Tibial nerve (tissue), 4 donors: ENCODE measurements around the gene AFMID. TPM values are rescaled to one million over a fixed set of nuclear protein-coding genes. Genes with fewer than 3 reads are reported as not detected.

Experiments used
- DNase-seq, 2 donors: peaks; one replicate each; pipeline ENCODE4 v3.0.0-alpha.2; 2019; ENCODE audit warnings: low spot score in 2 of 2
- H3K27ac ChIP-seq, 4 donors: fragments of 200-600 bp; sonication (generic) in 3 of 4; one replicate each; pipeline ENCODE4 v1.5.1; 2017 to 2019; ENCODE audit warnings: mild to moderate bottlenecking in 1 of 4
- H3K27me3 ChIP-seq, 2 donors: fragments of 200-600 bp; sonication (generic) in 1 of 2; one replicate each; pipeline versions ENCODE4 v1.5.1 to v1.6.0; 2017 to 2019
- H3K36me3 ChIP-seq, 3 donors: fragments of 200-600 bp; sonication (generic); one replicate each; pipeline ENCODE4 v1.5.1; 2018 to 2019
- H3K4me1 ChIP-seq, 4 donors: fragments of 200-600 bp; sonication (generic) in 3 of 4; one replicate each; pipeline ENCODE4 v1.5.1; 2017 to 2019
- H3K4me3 ChIP-seq, 4 donors: fragments of 200-600 bp; sonication (generic) in 3 of 4; one replicate each; pipeline ENCODE4 v1.5.1; 2017 to 2019; ENCODE audit warnings: mild to moderate bottlenecking in 1 of 4, moderate library complexity in 1 of 4
- H3K9me3 ChIP-seq, 4 donors: fragments of 200-600 bp; sonication (generic) in 3 of 4; one replicate each; pipeline ENCODE4 v1.5.1; 2017 to 2019
- CTCF ChIP-seq, 5 experiments: fragments of 200-600 bp in 3 of 5; fragments of 450-650 bp in 2 of 5; sonication (generic) in 3 of 5; IDR thresholded peaks; one replicate each; pipeline ENCODE4 v1.5.1; 2016 to 2019; ENCODE audit warnings: antibody characterized with exemption in 5 of 5, mild to moderate bottlenecking in 3 of 5, moderate library complexity in 2 of 5
- EP300 ChIP-seq, 2 donors: sonication (generic); formaldehyde crosslinking; IDR thresholded peaks; one replicate each; pipeline ENCODE4 v1.6.1; 2017; ENCODE audit warnings: antibody characterized with exemption in 2 of 2, mild to moderate bottlenecking in 1 of 2
- POLR2A ChIP-seq, 2 donors: fragments of 450-650 bp; IDR thresholded peaks; one replicate each; pipeline ENCODE4 v1.6.1; 2017; ENCODE audit warnings: antibody characterized with exemption in 2 of 2, mild to moderate bottlenecking in 2 of 2, moderate library complexity in 2 of 2
- WGBS, 2 donors: methylation state at CpG; one replicate each; pipeline ENCODE4 v1.1.5; 2018; 5-methylcytosine and 5-hydroxymethylcytosine counted together
- total RNA-seq, 4 donors: library from RNA; depleted of rRNA; stranded (reverse); fragments of >200 nt; gene quantifications; one replicate each; pipeline ENCODE4 v1.1.0, GENCODE V29; 2016

AFMID gene
- total RNA-seq, 4 donors from 2014 or later = 29.7 to 40.6 (median 37.7) TPM

- WGBS, 2 donors = 81 to 92% methylated on average over 14 to 16 of the region's 17 CpGs
These were observed 18.1 kb downstream of the AFMID start for GRCh38 chr17:78205124-78205775.

GRCh38 chr17:78206298-78206697 lies 19.1 kb downstream of the AFMID start:
- no peak for DNase-seq
- Histone ChIP-seq H3K4me1 (no peaks in the 10 kb centered on the region), H3K4me3 (no peak overlapping the region), H3K27ac (no peak overlapping the region), H3K9me3 (no peaks in the 10 kb centered on the region), H3K36me3 (peaks cover 0 to 62% (median 0%) of the 10 kb centered on the region in 3 donors), H3K27me3 (no peaks in the 10 kb centered on the region)
- TF ChIP-seq POLR2A (IDR thresholded peaks at IDR 0.05) = no peak
- no peak for TF ChIP-seq CTCF (IDR thresholded peaks at IDR 0.05)
- TF ChIP-seq EP300 (IDR thresholded peaks at IDR 0.05) = no peak
- WGBS, 2 donors = 71 to 77% methylated on average over 7 of the region's 7 CpGs

More at GRCh38 chr17:78205124-78205775, 18.1 kb downstream of the AFMID start:
- Histone ChIP-seq H3K4me3 (no peak overlapping the region), H3K36me3 (peaks cover 0 to 72% (median 0%) of the 10 kb centered on the region in 3 donors), H3K27ac (no peak overlapping the region), H3K27me3 (no peaks in the 10 kb centered on the region), H3K4me1 (no peaks in the 10 kb centered on the region), H3K9me3 (no peaks in the 10 kb centered on the region)
- no peak for TF ChIP-seq POLR2A (IDR thresholded peaks at IDR 0.05)
- no peak for TF ChIP-seq EP300 (IDR thresholded peaks at IDR 0.05)
- no peak for TF ChIP-seq CTCF (IDR thresholded peaks at IDR 0.05)
- DNase-seq = no peak

- Histone ChIP-seq H3K27me3 (no peaks in the 10 kb centered on the region), H3K36me3 (peaks cover 0 to 44% (median 0%) of the 10 kb centered on the region in 3 donors), H3K27ac (no peak overlapping the region), H3K4me1 (no peaks in the 10 kb centered on the region), H3K9me3 (no peaks in the 10 kb centered on the region), H3K4me3 (no peak overlapping the region)
- no peak for DNase-seq
- WGBS, 2 donors = 45 to 49% methylated on average over 3 of the region's 3 CpGs
- no peak for TF ChIP-seq CTCF (IDR thresholded peaks at IDR 0.05)
- no peak for TF ChIP-seq EP300 (IDR thresholded peaks at IDR 0.05)
- TF ChIP-seq POLR2A (IDR thresholded peaks at IDR 0.05) = no peak
These were observed 21.3 kb downstream of the AFMID start for GRCh38 chr17:78208486-78208885.

- Histone ChIP-seq H3K4me1 (peaks cover 0 to 11% (median 7%) of the 10 kb centered on the region in 4 donors), H3K9me3 (no peaks in the 10 kb centered on the region), H3K27ac (no peak overlapping the region), H3K27me3 (no peaks in the 10 kb centered on the region), H3K36me3 (peaks cover 0 to 28% (median 0%) of the 10 kb centered on the region in 3 donors), H3K4me3 (no peak overlapping the region)
- TF ChIP-seq CTCF (IDR thresholded peaks at IDR 0.05) (no peak), POLR2A (IDR thresholded peaks at IDR 0.05) (no peak)
- 85 to 86% methylated on average over 10 of the region's 10 CpGs for WGBS, 2 donors
- no peak for DNase-seq
These were observed 22.9 kb downstream of the AFMID start for GRCh38 chr17:78210111-78210510.

GRCh38 chr17:78211032-78211431 lies 23.9 kb downstream of the AFMID start:
- 82 to 85% methylated on average over 11 of the region's 11 CpGs for WGBS, 2 donors
- TF ChIP-seq EP300 (IDR thresholded peaks at IDR 0.05) (no peak), POLR2A (IDR thresholded peaks at IDR 0.05) (no peak), CTCF (IDR thresholded peaks at IDR 0.05) (no peak)
- Histone ChIP-seq H3K4me3 (no peak overlapping the region), H3K9me3 (no peaks in the 10 kb centered on the region), H3K36me3 (peaks cover 0 to 19% (median 0%) of the 10 kb centered on the region in 3 donors), H3K27me3 (no peaks in the 10 kb centered on the region), H3K4me1 (peaks cover 0 to 11% (median 7%) of the 10 kb centered on the region in 4 donors), H3K27ac (no peak overlapping the region)
- no peak for DNase-seq
